RWPE1 (cell line): ENCODE measurements around the gene CDKL1.

ENCODE experiments used
- CTCF ChIA-PET: fragments of 350-600 bp; sonication (Branson Sonifier 250); formaldehyde crosslinking; extraction: SDS; loops from one replicate; lab custom pipeline; 2021; lab: Yijun Ruan, JAX
- POLR2A ChIA-PET: fragments of 400-600 bp; formaldehyde crosslinking; extraction: SDS; loops from one replicate; lab custom pipeline; 2020; ENCODE audit warnings: antibody characterized with exemption; ENCODE audit not compliant: low non-redundant PET; lab: Yijun Ruan, JAX
- DNase-seq: peaks from one replicate; pipeline ENCODE4 v3.0.0; 2012; ENCODE audit warnings: low spot score
- H3K27ac ChIP-seq: fragments of 450-650 bp; 2 replicates; pipeline ENCODE4 v1.5.1; 2017
- CTCF ChIP-seq: fragments of 450-650 bp; conservative IDR thresholded peaks from 2 replicates; pipeline ENCODE4 v1.5.1; 2017; ENCODE audit warnings: low read depth, mild to moderate bottlenecking

CDKL1 gene

GRCh38 chr14:50402965-50403364 is 6.3 kb upstream of the CDKL1 start:
- H3K27ac ChIP-seq: no peak overlapping the region
- ChIA-PET CTCF (interaction anchor here (0.7 to 1.6 kb wide), 2 partner anchors 60 to 270 kb away, joined by 3 read pairs; no protein-coding TSS in a partner anchor), POLR2A (no interaction called here)
- no peak for TF ChIP-seq CTCF
- no peak for DNase-seq

GRCh38 chr14:50400461-50400860 is 3.8 kb upstream of the CDKL1 start:
- ChIA-PET CTCF (interaction anchor here (0.6 kb wide), 1 partner anchor 569 kb away, joined by 3 read pairs; no protein-coding TSS in a partner anchor), POLR2A (no interaction called here)
- no peak for TF ChIP-seq CTCF
- DNase-seq: no peak
- no peak overlapping the region for H3K27ac ChIP-seq

- DNase-seq: peak; percentile 13
- ChIA-PET CTCF (interaction anchor here (0.6 kb wide), 1 partner anchor 122 kb away, joined by 3 read pairs; no protein-coding TSS in a partner anchor), POLR2A (no interaction called here)
- no peak overlapping the region for H3K27ac ChIP-seq
- no peak for TF ChIP-seq CTCF
Measured at GRCh38 chr14:50399251-50400032, 2.8 kb upstream of the CDKL1 start.

GRCh38 chr14:50398189-50398580 is 1.5 kb upstream of the CDKL1 start:
- ChIA-PET CTCF (interaction anchor here (0.8 kb wide), 1 partner anchor 118 kb away, joined by 4 read pairs; no protein-coding TSS in a partner anchor), POLR2A (no interaction called here)
- DNase-seq: no peak
- TF ChIP-seq CTCF: no peak
- no peak overlapping the region for H3K27ac ChIP-seq

GRCh38 chr14:50397390-50398188 is 908 bp upstream of the CDKL1 start:
- POLR2A ChIA-PET: no interaction called here
- CTCF ChIA-PET: interaction anchor here (0.6 to 0.8 kb wide), 2 partner anchors 117 to 728 kb away, joined by 3 to 4 read pairs; no protein-coding TSS in a partner anchor
- no peak for TF ChIP-seq CTCF
- H3K27ac ChIP-seq: peak overlapping the region; percentile 94
- peak; percentile 25 for DNase-seq

GRCh38 chr14:50395448-50395847 is 1.2 kb downstream of the CDKL1 start:
- POLR2A ChIA-PET: no interaction called here
- TF ChIP-seq CTCF: no peak
- CTCF ChIA-PET: no interaction called here
- DNase-seq: no peak
- peak overlapping the region; percentile 94 for H3K27ac ChIP-seq
